Mesothelial cell of epicardium (in vitro differentiated cells): ENCODE data around the gene FAM136A. TPM values are rescaled to one million over a fixed set of nuclear protein-coding genes. Genes with fewer than 3 reads are reported as not detected.

Experiments
- DNase-seq, 2 experiments: peaks; one replicate each; pipeline ENCODE4 v3.0.0; 2021; ENCODE audit warnings: low spot score in 2 of 2; ENCODE audit not compliant: unreplicated experiment in 2 of 2
- H3K27ac Mint-ChIP-seq: 2 replicates; pipeline ENCODE4 v1.8.0; 2021; ENCODE audit warnings: mixed read lengths
- H3K27me3 Mint-ChIP-seq: 2 replicates; pipeline ENCODE4 v1.8.0; 2021; ENCODE audit warnings: low read depth, mixed read lengths
- H3K36me3 Mint-ChIP-seq: 2 replicates; pipeline ENCODE4 v1.8.0; 2021; ENCODE audit warnings: mixed read lengths
- H3K4me1 Mint-ChIP-seq: 2 replicates; pipeline ENCODE4 v1.8.0; 2021; ENCODE audit warnings: mixed read lengths
- H3K4me3 Mint-ChIP-seq: 2 replicates; pipeline ENCODE4 v1.8.0; 2021; ENCODE audit warnings: mild to moderate bottlenecking, moderate library complexity, mixed read lengths
- H3K9me3 Mint-ChIP-seq: 2 replicates; pipeline ENCODE4 v1.8.0; 2021; ENCODE audit warnings: mixed read lengths
- total RNA-seq: library from RNA; stranded (reverse); gene quantifications from 3 replicates; pipeline ENCODE4 v1.2.1, GENCODE V29; 2021
- TF ChIP-seq, protein P1 (sequence below): fragments of 200-600 bp; sonication (generic); IDR thresholded peaks from one replicate; pipeline ENCODE4 v1.5.0; 2021; ENCODE audit warnings: antibody characterized with exemption; ENCODE audit not compliant: unreplicated experiment

Gene FAM136A
- total RNA-seq, 1 donor from 2014 or later: 46.5 TPM

DNA sequence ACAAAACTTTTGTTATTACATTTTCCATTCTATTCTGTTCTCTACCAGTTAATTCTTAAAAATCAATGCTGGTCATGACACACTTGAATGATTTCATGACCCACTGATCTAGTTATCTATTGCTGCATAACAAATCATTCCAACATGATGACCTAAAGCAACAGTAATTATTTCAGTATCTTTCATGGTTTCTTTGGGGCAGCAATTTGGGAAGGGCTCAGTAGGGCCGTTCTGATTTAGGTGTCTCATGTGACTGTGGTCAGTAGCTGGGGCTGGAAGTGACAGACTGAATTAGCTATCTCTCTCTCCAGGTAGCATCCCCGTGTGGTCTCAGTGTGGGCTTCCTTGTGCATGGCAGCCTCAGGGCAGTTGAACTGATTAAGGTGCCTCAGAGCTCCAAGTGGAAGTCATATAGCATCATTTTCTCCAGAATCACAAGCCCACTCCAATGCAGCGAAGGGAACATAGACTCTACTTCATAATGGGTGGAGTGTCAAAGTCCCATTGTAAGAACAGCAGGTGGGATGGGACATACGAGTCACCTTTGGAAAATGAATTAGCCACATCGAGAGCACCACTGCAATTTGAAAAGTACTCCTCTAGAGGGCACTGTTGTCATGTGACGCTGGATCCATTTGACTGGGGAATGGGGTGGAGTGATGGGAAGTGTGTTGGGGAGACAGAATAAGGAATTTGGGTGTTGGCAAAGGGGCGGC lies 39.1 kb upstream of the FAM136A start:
- Mint-ChIP-seq H3K27me3 (peaks cover 46% of the 10 kb centered on the region), H3K4me1 (no peaks in the 10 kb centered on the region), H3K36me3 (no peaks in the 10 kb centered on the region), H3K4me3 (no peak overlapping the region), H3K27ac (no peak overlapping the region), H3K9me3 (no peaks in the 10 kb centered on the region)
- DNase-seq: peak in 1 of 2 experiments; percentile 52
- TF ChIP-seq, protein P1, sequence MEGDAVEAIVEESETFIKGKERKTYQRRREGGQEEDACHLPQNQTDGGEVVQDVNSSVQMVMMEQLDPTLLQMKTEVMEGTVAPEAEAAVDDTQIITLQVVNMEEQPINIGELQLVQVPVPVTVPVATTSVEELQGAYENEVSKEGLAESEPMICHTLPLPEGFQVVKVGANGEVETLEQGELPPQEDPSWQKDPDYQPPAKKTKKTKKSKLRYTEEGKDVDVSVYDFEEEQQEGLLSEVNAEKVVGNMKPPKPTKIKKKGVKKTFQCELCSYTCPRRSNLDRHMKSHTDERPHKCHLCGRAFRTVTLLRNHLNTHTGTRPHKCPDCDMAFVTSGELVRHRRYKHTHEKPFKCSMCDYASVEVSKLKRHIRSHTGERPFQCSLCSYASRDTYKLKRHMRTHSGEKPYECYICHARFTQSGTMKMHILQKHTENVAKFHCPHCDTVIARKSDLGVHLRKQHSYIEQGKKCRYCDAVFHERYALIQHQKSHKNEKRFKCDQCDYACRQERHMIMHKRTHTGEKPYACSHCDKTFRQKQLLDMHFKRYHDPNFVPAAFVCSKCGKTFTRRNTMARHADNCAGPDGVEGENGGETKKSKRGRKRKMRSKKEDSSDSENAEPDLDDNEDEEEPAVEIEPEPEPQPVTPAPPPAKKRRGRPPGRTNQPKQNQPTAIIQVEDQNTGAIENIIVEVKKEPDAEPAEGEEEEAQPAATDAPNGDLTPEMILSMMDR: peak; percentile 66

DNA sequence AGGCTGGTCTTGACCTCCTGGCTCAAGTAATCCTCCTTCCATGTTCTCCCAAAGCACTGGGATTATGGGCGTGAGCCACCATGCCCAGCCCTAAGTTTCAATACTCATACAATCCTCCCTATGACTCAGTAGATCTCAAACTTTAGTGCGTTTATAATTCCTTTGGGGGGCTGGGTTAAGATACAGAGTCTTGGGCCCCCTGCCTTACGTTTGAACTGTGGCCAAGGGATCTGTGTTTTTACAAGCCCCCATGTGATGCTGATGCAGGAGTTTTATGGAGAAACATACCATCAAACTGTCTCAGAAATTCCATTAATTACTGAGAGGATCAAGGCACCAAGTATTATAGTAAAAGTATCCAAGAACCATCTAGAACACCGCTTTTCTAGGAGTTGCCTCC lies 38.2 kb upstream of the FAM136A start:
- Mint-ChIP-seq H3K36me3 (no peaks in the 10 kb centered on the region), H3K9me3 (no peaks in the 10 kb centered on the region), H3K4me1 (no peaks in the 10 kb centered on the region), H3K27me3 (peaks cover 39% of the 10 kb centered on the region), H3K4me3 (no peak overlapping the region), H3K27ac (no peak overlapping the region)
- DNase-seq: no peak
- TF ChIP-seq, protein P1: no peak

DNA sequence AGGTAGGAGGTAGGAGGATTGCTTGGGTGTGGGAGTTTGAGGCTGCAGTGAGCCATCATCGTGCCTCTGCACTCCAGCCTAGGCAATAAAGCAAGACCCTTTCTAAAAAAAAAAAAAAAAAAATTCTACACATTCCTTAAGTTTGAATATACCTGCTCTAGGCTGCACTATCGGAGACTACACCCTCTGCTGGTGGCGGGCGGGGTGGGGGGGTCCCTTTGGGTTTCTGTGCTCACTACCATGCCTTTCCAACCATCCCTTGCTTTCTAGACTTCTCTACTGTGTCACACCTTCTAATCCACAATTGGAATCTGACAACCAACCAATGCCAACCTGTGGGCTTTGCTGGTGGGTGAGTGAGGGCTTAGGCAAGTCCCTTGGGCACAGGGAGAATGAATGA lies 34.7 kb upstream of the FAM136A start:
- Mint-ChIP-seq H3K9me3 (no peaks in the 10 kb centered on the region), H3K36me3 (no peaks in the 10 kb centered on the region), H3K4me1 (no peaks in the 10 kb centered on the region), H3K27me3 (peaks cover 13% of the 10 kb centered on the region), H3K4me3 (no peak overlapping the region), H3K27ac (no peak overlapping the region)
- no peak for DNase-seq
- TF ChIP-seq, protein P1: no peak

GRCh38 chr2:70331012-70331411 lies 29.1 kb upstream of the FAM136A start:
- Mint-ChIP-seq H3K4me1 (peaks cover 10% of the 10 kb centered on the region), H3K36me3 (no peaks in the 10 kb centered on the region), H3K4me3 (no peak overlapping the region), H3K9me3 (no peaks in the 10 kb centered on the region), H3K27me3 (peaks cover 6% of the 10 kb centered on the region), H3K27ac (no peak overlapping the region)
- TF ChIP-seq, protein P1: no peak
- no peak for DNase-seq

GRCh38 chr2:70330476-70330875 lies 28.6 kb upstream of the FAM136A start:
- no peak for DNase-seq
- peaks cover 6% of the 10 kb centered on the region for H3K27me3 Mint-ChIP-seq
- no peak overlapping the region for H3K4me3 Mint-ChIP-seq
- H3K4me1 Mint-ChIP-seq: peaks cover 10% of the 10 kb centered on the region
- H3K27ac Mint-ChIP-seq: no peak overlapping the region
- TF ChIP-seq, protein P1: no peak
- H3K9me3 Mint-ChIP-seq: no peaks in the 10 kb centered on the region
- no peaks in the 10 kb centered on the region for H3K36me3 Mint-ChIP-seq
